Fibroblast of lung (primary cell): ENCODE data around the gene KLHL15.

Experiments used
- CTCF ChIP-seq, 2 donors: IDR thresholded peaks in 1 of 2; conservative IDR thresholded peaks in 1 of 2; 1 replicate in 1 of 2; 2 replicates in 1 of 2; pipeline ENCODE4 v1.5.1; 2011 to 2012; ENCODE audit warnings: low read length in 2 of 2, control low read depth in 1 of 2, inconsistent platforms in 1 of 2, low read depth in 1 of 2, mild to moderate bottlenecking in 1 of 2
- EZH2 ChIP-seq: IDR thresholded peaks from 2 replicates; pipeline ENCODE4 v1.5.1; 2012; ENCODE audit warnings: low read length, control low read depth, mild to moderate bottlenecking; ENCODE audit errors: missing control alignments

- no peak for TF ChIP-seq CTCF (conservative IDR thresholded peaks at IDR 0.05 in 1 of 2, IDR thresholded peaks at IDR 0.05 in 1 of 2; ENCODE audit: low read depth in 1 of 2, low read length in 2 of 2)
- TF ChIP-seq EZH2: no peak
Observed at GRCh38 chrX:24055043-24055356, 28.0 kb upstream of the KLHL15 start.
